ENCODE data around the gene NDUFB5.

NDUFB5 gene

DNA sequence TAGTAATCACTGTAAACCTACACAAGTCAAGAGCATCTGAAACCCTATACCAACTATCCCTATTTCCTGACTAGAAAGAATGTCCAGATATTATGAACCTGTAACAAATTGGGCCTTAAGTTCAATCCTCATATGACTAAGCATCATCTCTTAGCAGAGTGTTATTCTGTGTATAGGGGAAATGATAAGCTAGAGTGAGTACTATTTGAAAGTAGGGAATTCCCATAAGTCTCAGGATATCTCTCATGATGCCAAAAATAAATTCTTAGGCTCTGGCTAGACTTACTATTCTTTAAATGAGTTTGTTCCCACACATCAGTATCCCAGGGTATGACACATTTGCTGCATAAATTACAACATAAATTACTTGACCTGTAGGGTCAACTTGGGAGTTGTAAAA lies 15.5 kb upstream of the NDUFB5 start:
- H2AFZ ChIP-seq (ENCODE audit: low read length), result no peak overlapping the region
- no peak overlapping the region for H3K9ac ChIP-seq (ENCODE audit: low read depth, low read length, poor library complexity)
- H3K27ac ChIP-seq (replicated peaks; ENCODE audit: low read length), result no peak overlapping the region
- no peak overlapping the region for H4K8ac ChIP-seq (ENCODE audit: low read depth, low read length)
- no peak overlapping the region for H2BK15ac ChIP-seq (ENCODE audit: low read length)
- H3K18ac ChIP-seq (ENCODE audit: low read length), result no peak overlapping the region
- H3K79me1 ChIP-seq (ENCODE audit: low read depth, low read length), result no peaks in the 10 kb centered on the region
- no peak overlapping the region for H3K4ac ChIP-seq (ENCODE audit: low read length)
- H3K36me3 ChIP-seq (replicated peaks in 1 of 2; ENCODE audit: control insufficient read depth in 2 of 2, insufficient read depth in 2 of 2, low read length in 2 of 2), result peaks cover 17 to 98% of the 10 kb centered on the region in 2 donors
- H3K4me3 ChIP-seq (ENCODE audit: low read length in 2 of 2), result no peak overlapping the region
- no peaks in the 10 kb centered on the region for H3K9me3 ChIP-seq (replicated peaks in 1 of 2; ENCODE audit: control insufficient read depth in 2 of 2, insufficient read depth in 1 of 2, low read depth in 1 of 2, low read length in 2 of 2)
- no peak for DNase-seq (ENCODE audit: low spot score)
- no peak overlapping the region for H2AK5ac ChIP-seq (ENCODE audit: low read depth, low read length)
- H3K14ac ChIP-seq (ENCODE audit: low read length), result no peak overlapping the region
- H2BK120ac ChIP-seq (ENCODE audit: low read depth, low read length), result no peak overlapping the region
- H2BK5ac ChIP-seq (ENCODE audit: low read length), result no peak overlapping the region
- no peak overlapping the region for H3K4me2 ChIP-seq (ENCODE audit: insufficient read depth, low read length, poor library complexity, severe bottlenecking)
- H3K4me1 ChIP-seq (ENCODE audit: control insufficient read depth in 2 of 2, insufficient read depth in 1 of 2, low read depth in 1 of 2, low read length in 2 of 2), result no peaks in the 10 kb centered on the region
- H3K23ac ChIP-seq (ENCODE audit: low read depth, low read length, poor library complexity), result no peak overlapping the region
- no peak overlapping the region for H2BK12ac ChIP-seq (ENCODE audit: low read length)
- no peak overlapping the region for H4K91ac ChIP-seq (ENCODE audit: low read depth, low read length, poor library complexity)
- no peaks in the 10 kb centered on the region for H3K27me3 ChIP-seq (ENCODE audit: control insufficient read depth in 3 of 3, insufficient read depth in 3 of 3, low read depth in 1 of 3, low read length in 3 of 3)

DNA sequence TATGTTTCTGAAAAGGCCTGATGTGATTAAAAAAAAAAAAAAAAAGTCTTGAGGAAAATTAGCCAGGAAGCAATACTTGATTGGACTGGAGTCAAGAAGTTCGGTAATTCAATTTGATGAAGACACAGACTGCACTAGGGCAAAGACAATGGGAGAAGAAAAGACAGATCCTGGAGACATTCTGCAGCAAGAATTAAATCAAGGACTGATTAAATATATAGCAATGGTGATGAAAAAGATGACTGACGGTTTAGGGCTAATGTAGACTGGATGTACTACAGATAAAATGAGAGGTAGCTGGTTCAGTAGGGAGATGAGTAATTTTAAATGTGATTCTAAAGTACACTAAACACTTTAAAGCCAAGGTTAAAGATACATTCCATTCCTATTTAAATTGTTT lies 13.9 kb upstream of the NDUFB5 start:
- Histone ChIP-seq H3K14ac (ENCODE audit: low read length) (no peak overlapping the region), H3K4ac (ENCODE audit: low read length) (no peak overlapping the region), H3K9ac (ENCODE audit: low read depth, low read length, poor library complexity) (no peak overlapping the region), H2BK120ac (ENCODE audit: low read depth, low read length) (no peak overlapping the region), H2BK15ac (ENCODE audit: low read length) (no peak overlapping the region), H3K36me3 (replicated peaks in 1 of 2; ENCODE audit: control insufficient read depth in 2 of 2, insufficient read depth in 2 of 2, low read length in 2 of 2) (peaks cover 20 to 98% of the 10 kb centered on the region in 2 donors), H2BK12ac (ENCODE audit: low read length) (no peak overlapping the region), H3K27me3 (ENCODE audit: control insufficient read depth in 3 of 3, insufficient read depth in 3 of 3, low read depth in 1 of 3, low read length in 3 of 3) (no peaks in the 10 kb centered on the region), H3K79me1 (ENCODE audit: low read depth, low read length) (no peaks in the 10 kb centered on the region), H2AK5ac (ENCODE audit: low read depth, low read length) (no peak overlapping the region), H3K27ac (replicated peaks; ENCODE audit: low read length) (no peak overlapping the region), H2BK5ac (ENCODE audit: low read length) (no peak overlapping the region), H3K9me3 (replicated peaks in 1 of 2; ENCODE audit: control insufficient read depth in 2 of 2, insufficient read depth in 1 of 2, low read depth in 1 of 2, low read length in 2 of 2) (no peaks in the 10 kb centered on the region), H2AFZ (ENCODE audit: low read length) (no peak overlapping the region), H3K18ac (ENCODE audit: low read length) (no peak overlapping the region), H4K8ac (ENCODE audit: low read depth, low read length) (no peak overlapping the region), H4K91ac (ENCODE audit: low read depth, low read length, poor library complexity) (no peak overlapping the region), H3K4me3 (ENCODE audit: low read length in 2 of 2) (no peak overlapping the region), H3K23ac (ENCODE audit: low read depth, low read length, poor library complexity) (no peak overlapping the region), H3K4me1 (ENCODE audit: control insufficient read depth in 2 of 2, insufficient read depth in 1 of 2, low read depth in 1 of 2, low read length in 2 of 2) (no peaks in the 10 kb centered on the region), H3K4me2 (ENCODE audit: insufficient read depth, low read length, poor library complexity, severe bottlenecking) (no peak overlapping the region)
- DNase-seq (ENCODE audit: low spot score), result no peak
- no CpG with 5 or more reads among the region's 2 CpGs for WGBS, 2 donors (ENCODE audit: extremely low coverage in 2 of 2, insufficient read length in 2 of 2, insufficient replicate concordance in 1 of 2)

DNA sequence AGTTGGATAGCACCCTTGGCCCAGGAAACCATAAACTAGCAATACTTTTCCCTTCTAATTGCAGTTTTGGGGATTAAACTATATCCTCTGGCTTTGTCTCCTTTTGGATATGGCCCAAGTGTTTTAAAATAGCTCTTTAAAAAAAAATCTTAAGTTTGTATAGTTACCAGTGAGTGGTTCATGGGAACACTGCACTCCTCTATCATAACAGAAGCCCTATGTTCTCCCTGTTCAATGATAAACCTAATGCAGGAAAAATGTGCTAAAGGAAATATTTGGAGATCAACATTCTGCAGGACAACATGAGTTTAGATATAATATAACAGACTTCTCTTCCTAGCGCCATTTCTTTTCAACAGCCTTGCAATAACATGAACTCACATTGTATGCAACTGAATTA lies 13.3 kb upstream of the NDUFB5 start:
- H4K8ac ChIP-seq (ENCODE audit: low read depth, low read length), result no peak overlapping the region
- no peak overlapping the region for H3K4ac ChIP-seq (ENCODE audit: low read length)
- no peak overlapping the region for H2BK120ac ChIP-seq (ENCODE audit: low read depth, low read length)
- no peak overlapping the region for H2BK12ac ChIP-seq (ENCODE audit: low read length)
- no peaks in the 10 kb centered on the region for H3K27me3 ChIP-seq (ENCODE audit: control insufficient read depth in 3 of 3, insufficient read depth in 3 of 3, low read depth in 1 of 3, low read length in 3 of 3)
- H2BK5ac ChIP-seq (ENCODE audit: low read length), result no peak overlapping the region
- no peak overlapping the region for H3K23ac ChIP-seq (ENCODE audit: low read depth, low read length, poor library complexity)
- no peak overlapping the region for H3K4me2 ChIP-seq (ENCODE audit: insufficient read depth, low read length, poor library complexity, severe bottlenecking)
- no peak overlapping the region for H2AFZ ChIP-seq (ENCODE audit: low read length)
- H3K4me1 ChIP-seq (ENCODE audit: control insufficient read depth in 2 of 2, insufficient read depth in 1 of 2, low read depth in 1 of 2, low read length in 2 of 2), result no peaks in the 10 kb centered on the region
- DNase-seq (ENCODE audit: low spot score), result no peak
- no peak overlapping the region for H2BK15ac ChIP-seq (ENCODE audit: low read length)
- no peaks in the 10 kb centered on the region for H3K9me3 ChIP-seq (replicated peaks in 1 of 2; ENCODE audit: control insufficient read depth in 2 of 2, insufficient read depth in 1 of 2, low read depth in 1 of 2, low read length in 2 of 2)
- no peak overlapping the region for H2AK5ac ChIP-seq (ENCODE audit: low read depth, low read length)
- H3K4me3 ChIP-seq (ENCODE audit: low read length in 2 of 2), result no peak overlapping the region
- no peak overlapping the region for H4K91ac ChIP-seq (ENCODE audit: low read depth, low read length, poor library complexity)
- H3K36me3 ChIP-seq (replicated peaks in 1 of 2; ENCODE audit: control insufficient read depth in 2 of 2, insufficient read depth in 2 of 2, low read length in 2 of 2), result peaks cover 20 to 98% of the 10 kb centered on the region in 2 donors
- no peak overlapping the region for H3K14ac ChIP-seq (ENCODE audit: low read length)
- WGBS, 2 donors (ENCODE audit: extremely low coverage in 2 of 2, insufficient read length in 2 of 2, insufficient replicate concordance in 1 of 2), result no CpG with 5 or more reads among the region's 1 CpG
- H3K79me1 ChIP-seq (ENCODE audit: low read depth, low read length), result no peaks in the 10 kb centered on the region
- no peak overlapping the region for H3K27ac ChIP-seq (replicated peaks; ENCODE audit: low read length)
- H3K18ac ChIP-seq (ENCODE audit: low read length), result no peak overlapping the region
- no peak overlapping the region for H3K9ac ChIP-seq (ENCODE audit: low read depth, low read length, poor library complexity)

DNA sequence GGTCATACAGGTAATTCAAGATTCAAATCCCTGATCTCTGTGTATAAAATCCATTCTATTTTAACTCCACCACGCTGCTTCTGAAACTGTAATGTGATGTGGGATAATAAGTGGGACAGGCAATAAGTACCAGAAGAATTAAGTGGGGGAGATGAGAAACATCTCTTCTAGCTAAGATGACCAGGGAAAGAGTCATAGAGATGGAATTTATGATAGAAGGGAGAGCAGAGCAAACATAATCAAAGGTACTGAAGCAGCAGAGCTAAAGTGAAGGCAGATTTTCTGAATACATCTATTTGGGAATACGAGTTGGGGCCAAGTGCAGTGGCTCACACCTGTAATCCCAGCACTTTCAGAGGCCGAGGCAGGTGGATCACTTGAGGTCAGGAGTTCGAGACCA lies 5.1 kb upstream of the NDUFB5 start:
- H2BK12ac ChIP-seq (ENCODE audit: low read length), result no peak overlapping the region
- H3K9ac ChIP-seq (ENCODE audit: low read depth, low read length, poor library complexity), result no peak overlapping the region
- WGBS, 2 donors (ENCODE audit: extremely low coverage in 2 of 2, insufficient read length in 2 of 2, insufficient replicate concordance in 1 of 2), result no CpG with 5 or more reads among the region's 4 CpGs
- DNase-seq (ENCODE audit: low spot score), result no peak
- peaks cover 0 to 3% of the 10 kb centered on the region in 2 donors for H3K4me1 ChIP-seq (ENCODE audit: control insufficient read depth in 2 of 2, insufficient read depth in 1 of 2, low read depth in 1 of 2, low read length in 2 of 2)
- H4K8ac ChIP-seq (ENCODE audit: low read depth, low read length), result no peak overlapping the region
- H3K36me3 ChIP-seq (replicated peaks in 1 of 2; ENCODE audit: control insufficient read depth in 2 of 2, insufficient read depth in 2 of 2, low read length in 2 of 2), result peaks cover 24 to 87% of the 10 kb centered on the region in 2 donors
- no peak overlapping the region for H3K23ac ChIP-seq (ENCODE audit: low read depth, low read length, poor library complexity)
- no peak overlapping the region for H3K18ac ChIP-seq (ENCODE audit: low read length)
- H3K4me3 ChIP-seq (ENCODE audit: low read length in 2 of 2), result no peak overlapping the region
- no peak overlapping the region for H2BK5ac ChIP-seq (ENCODE audit: low read length)
- no peak overlapping the region for H3K27ac ChIP-seq (replicated peaks; ENCODE audit: low read length)
- no peaks in the 10 kb centered on the region for H3K27me3 ChIP-seq (ENCODE audit: control insufficient read depth in 3 of 3, insufficient read depth in 3 of 3, low read depth in 1 of 3, low read length in 3 of 3)
- H2AK5ac ChIP-seq (ENCODE audit: low read depth, low read length), result no peak overlapping the region
- no peak overlapping the region for H3K4me2 ChIP-seq (ENCODE audit: insufficient read depth, low read length, poor library complexity, severe bottlenecking)
- H3K4ac ChIP-seq (ENCODE audit: low read length), result no peak overlapping the region
- no peak overlapping the region for H2BK120ac ChIP-seq (ENCODE audit: low read depth, low read length)
- H4K91ac ChIP-seq (ENCODE audit: low read depth, low read length, poor library complexity), result no peak overlapping the region
- no peak overlapping the region for H3K14ac ChIP-seq (ENCODE audit: low read length)
- no peak overlapping the region for H2AFZ ChIP-seq (ENCODE audit: low read length)
- no peak overlapping the region for H2BK15ac ChIP-seq (ENCODE audit: low read length)
- H3K9me3 ChIP-seq (replicated peaks in 1 of 2; ENCODE audit: control insufficient read depth in 2 of 2, insufficient read depth in 1 of 2, low read depth in 1 of 2, low read length in 2 of 2), result no peaks in the 10 kb centered on the region
- peaks cover 4% of the 10 kb centered on the region for H3K79me1 ChIP-seq (ENCODE audit: low read depth, low read length)
